HepG2 (cell line): Measurements from ENCODE around the gene MND1. TPM values are rescaled to one million over a fixed set of nuclear protein-coding genes. Genes with fewer than 3 reads are reported as not detected.

ENCODE experiments used
- ATAC-seq: fragments of 200-7000 bp; cut with Tn5 transposase; 3 replicates; pipeline ENCODE4 v1.9.1; 2020; ENCODE audit warnings: mild to moderate bottlenecking, moderate library complexity
- BruUV-seq: library from RNA; stranded (reverse); fragments of 400-500 nt; replicated peaks from 2 replicates; lab custom pipeline; 2021; lab: Mats Ljungman, UMichigan
- CTCF ChIA-PET: fragments of 300-600 bp; formaldehyde crosslinking; extraction: SDS; loops from one replicate; lab custom pipeline; 2021; ENCODE audit warnings: low total read pairs, inconsistent platforms, low intra/inter-chr PET ratio; lab: Yijun Ruan, JAX
- POLR2A ChIA-PET: fragments of 350-600 bp; sonication (Branson Sonifier 250); formaldehyde crosslinking; loops from one replicate; lab custom pipeline; 2020; ENCODE audit warnings: antibody characterized with exemption, inconsistent platforms; lab: Yijun Ruan, JAX
- DNase-seq: peaks from one replicate; pipeline ENCODE4 v3.0.0-alpha.2; 2015; ENCODE audit warnings: low spot score
- FAIRE-seq: peaks from 3 replicates; lab custom pipeline; 2011; peaks lifted over from hg19 to GRCh38; lab: Jason Lieb, UNC
- H2AFZ ChIP-seq: one replicate; pipeline ENCODE4 v1.6.1; 2011; ENCODE audit warnings: low read length, inconsistent platforms
- H3K27ac ChIP-seq: fragments of 300-600 bp; 3 replicates; pipeline ENCODE4 v1.8.0; 2011; ENCODE audit warnings: mixed run types, mild to moderate bottlenecking, mixed read lengths, low read length, inconsistent platforms; ENCODE audit not compliant: insufficient read depth; ENCODE audit errors: extremely low read length
- H3K27me3 ChIP-seq, 2 experiments: fragments of 200-600 bp in 1 of 2; 2 replicates in 1 of 2; 3 replicates in 1 of 2; pipeline versions ENCODE4 v1.6.0 to v1.8.0; 2011; ENCODE audit warnings: low read length in 2 of 2, mild to moderate bottlenecking in 2 of 2, moderate library complexity in 2 of 2, inconsistent platforms in 1 of 2; ENCODE audit not compliant: insufficient read depth in 2 of 2, control insufficient read depth in 1 of 2
- H3K36me3 ChIP-seq, 2 experiments: fragments of 200-600 bp in 1 of 2; replicated peaks in 1 of 2; 2 replicates in 1 of 2; 3 replicates in 1 of 2; pipeline versions ENCODE4 v1.5.1 to v1.8.0; 2011; ENCODE audit warnings: low read length in 2 of 2, inconsistent platforms in 1 of 2; ENCODE audit not compliant: insufficient read depth in 2 of 2, control insufficient read depth in 1 of 2
- H3K4me1 ChIP-seq: 2 replicates; pipeline ENCODE4 v1.5.1; 2012; ENCODE audit warnings: low read length, inconsistent platforms; ENCODE audit not compliant: insufficient read depth
- H3K4me2 ChIP-seq: 2 replicates; pipeline ENCODE4 v1.6.0; 2011; ENCODE audit warnings: low read depth, low read length, inconsistent platforms
- H3K4me3 ChIP-seq, 3 experiments: fragments of 200-600 bp in 1 of 3; sonication (generic), shearing (Covaris generic) in 1 of 3; replicated peaks in 1 of 3; 2 replicates each; pipeline ENCODE4 v1.5.1; 2011 to 2016; ENCODE audit warnings: low read length in 3 of 3, inconsistent platforms in 2 of 3, low read depth in 2 of 3, mild to moderate bottlenecking in 2 of 3, control low read depth in 1 of 3, mixed read lengths in 1 of 3; ENCODE audit not compliant: insufficient read depth in 1 of 3
- H3K79me2 ChIP-seq: one replicate; pipeline ENCODE4 v1.6.1; 2011; ENCODE audit warnings: low read length, inconsistent platforms; ENCODE audit not compliant: insufficient read depth
- H3K9ac ChIP-seq: 2 replicates; pipeline ENCODE4 v1.6.0; 2011; ENCODE audit warnings: mild to moderate bottlenecking, low read depth, low read length, inconsistent platforms; ENCODE audit not compliant: insufficient read depth
- H3K9me3 ChIP-seq: 2 replicates; pipeline ENCODE4 v1.5.1; 2012; ENCODE audit warnings: mild to moderate bottlenecking, low read length
- H4K20me1 ChIP-seq: 2 replicates; pipeline ENCODE4 v1.6.0; 2011; ENCODE audit warnings: inconsistent platforms, mild to moderate bottlenecking, low read length, moderate library complexity; ENCODE audit not compliant: insufficient read depth
- CBX1 ChIP-seq: IDR thresholded peaks from one replicate; pipeline ENCODE4 v1.6.1; 2016; ENCODE audit warnings: antibody characterized with exemption, low read depth
- CCDC6 ChIP-seq: sonication (generic); formaldehyde crosslinking; IDR thresholded peaks from 2 replicates; pipeline ENCODE4 v1.8.1; 2022; ENCODE audit warnings: mild to moderate bottlenecking, missing genetic modification reagents, moderate library complexity
- CENPX ChIP-seq: sonication (generic); formaldehyde crosslinking; IDR thresholded peaks from 2 replicates; pipeline ENCODE4 v1.9.0; 2021; ENCODE audit warnings: mild to moderate bottlenecking, missing genetic modification reagents, moderate library complexity
- HDAC2 ChIP-seq: sonication (generic); formaldehyde crosslinking; IDR thresholded peaks from 2 replicates; pipeline ENCODE4 v1.4.0; 2020; ENCODE audit warnings: missing genetic modification reagents
- ISX ChIP-seq: sonication (generic); formaldehyde crosslinking; conservative IDR thresholded peaks from 2 replicates; pipeline ENCODE4 v1.5.0; 2020; ENCODE audit warnings: missing genetic modification reagents
- JUN ChIP-seq: sonication (generic); formaldehyde crosslinking; IDR thresholded peaks from 2 replicates; pipeline ENCODE4 v1.4.0; 2020; ENCODE audit warnings: mild to moderate bottlenecking, missing genetic modification reagents
- POLR2AphosphoS2 ChIP-seq: IDR thresholded peaks from 2 replicates; pipeline ENCODE4 v1.6.1; 2011; ENCODE audit warnings: low read depth, low read length, improper control_type of control experiment
- TARDBP ChIP-seq: sonication (generic); formaldehyde crosslinking; IDR thresholded peaks from 2 replicates; pipeline ENCODE4 v1.8.0; 2022; ENCODE audit warnings: mild to moderate bottlenecking, missing genetic modification reagents
- TEF ChIP-seq: sonication (generic); formaldehyde crosslinking; IDR thresholded peaks from 2 replicates; pipeline ENCODE4 v1.5.0; 2020; ENCODE audit warnings: missing genetic modification reagents
- ZNF230 ChIP-seq: sonication (generic); formaldehyde crosslinking; IDR thresholded peaks from 2 replicates; pipeline ENCODE4 v1.4.0; 2020; ENCODE audit warnings: mild to moderate bottlenecking, missing genetic modification reagents
- ZNF484 ChIP-seq: sonication (generic); formaldehyde crosslinking; IDR thresholded peaks from 2 replicates; pipeline ENCODE4 v1.5.1; 2020; ENCODE audit warnings: mild to moderate bottlenecking, low read depth, missing genetic modification reagents, borderline replicate concordance
- ZNF639 ChIP-seq: conservative IDR thresholded peaks from 2 replicates; pipeline ENCODE4 v1.6.1; 2018; ENCODE audit warnings: missing genetic modification reagents
- ZNF766 ChIP-seq: sonication (generic); formaldehyde crosslinking; IDR thresholded peaks from 2 replicates; pipeline ENCODE4 v1.5.0; 2020; ENCODE audit warnings: missing genetic modification reagents, borderline replicate concordance
- ZNF773 ChIP-seq: sonication (generic); formaldehyde crosslinking; IDR thresholded peaks from 2 replicates; pipeline ENCODE4 v1.4.0; 2020; ENCODE audit warnings: missing genetic modification reagents, borderline replicate concordance
- ZNF780A ChIP-seq: sonication (generic); formaldehyde crosslinking; IDR thresholded peaks from 2 replicates; pipeline ENCODE4 v1.8.0; 2022; ENCODE audit warnings: mild to moderate bottlenecking, missing genetic modification reagents, moderate library complexity
- WGBS: methylation state at CpG from one replicate; pipeline ENCODE4 v1.1.6; 2017; ENCODE audit warnings: low lambda C conversion rate; 5-methylcytosine and 5-hydroxymethylcytosine counted together
- in situ Hi-C: cut with HindIII; loops from 2 replicates; pipeline ENCODE4 v1.10.0; 2017; ENCODE audit warnings: low pct_unique_long_range_greater_than_20kb; ENCODE audit not compliant: extremely low pct_ligation_motif_present
- intact Hi-C: fragments of 100-400 bp; cut with micrococcal nuclease; formaldehyde crosslinking; loops from one replicate; pipeline ENCODE4 v1.10.0; 2022; ENCODE audit not compliant: unreplicated experiment
- polyA plus RNA-seq, 8 experiments: library from polyadenylated mRNA; depleted of rRNA in 3 of 8; stranded (reverse) in 7 of 8; unstranded in 1 of 8; fragments of >200 nt; fragmentation: Illumina TruSeq in 4 of 8; extraction: Trizol in 4 of 8; gene quantifications; 2 replicates each; pipeline versions ENCODE4 v1.2.1 to v1.2.3, GENCODE V29; 2011 to 2016; ENCODE audit warnings: low read depth in 4 of 8, missing spikeins in 1 of 8, mixed read lengths in 1 of 8; ENCODE audit not compliant: insufficient read depth in 1 of 8
- total RNA-seq, 5 experiments: library from RNA; depleted of rRNA; stranded (reverse); fragments of >200 nt; fragmentation: Illumina TruSeq; extraction: Trizol; gene quantifications; 2 replicates each; pipeline ENCODE4 v1.2.3, GENCODE V29; 2016; ENCODE audit warnings: low read depth in 1 of 5

The MND1 gene
- total and polyA plus RNA-seq, 2 of the 13 experiments (the other 11 are each of a cell fraction or from before 2014, with no cell fraction given), result 4.8 to 30.7 TPM

DNA sequence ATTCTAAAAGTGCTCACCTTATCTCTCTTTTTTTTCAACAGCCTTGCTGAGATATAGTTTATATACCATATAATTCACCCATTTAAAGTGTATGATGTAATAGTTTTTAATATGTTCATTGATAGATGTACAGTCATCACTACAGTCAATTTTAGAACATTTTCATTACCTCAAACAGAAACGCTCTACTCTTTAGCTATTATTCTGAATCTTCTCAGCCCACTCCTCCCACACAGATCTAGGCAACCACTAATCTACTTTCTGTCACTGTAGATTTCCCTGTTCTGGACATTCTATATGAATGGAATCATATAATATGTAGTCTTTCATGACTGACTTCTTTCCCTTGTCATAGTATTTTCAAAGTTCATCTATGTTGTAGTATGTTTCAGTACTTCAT is 22.6 kb downstream of the MND1 start:
- Histone ChIP-seq H3K27ac (no peak overlapping the region), H2AFZ (no peak overlapping the region), H3K27me3 (no peaks in the 10 kb centered on the region), H3K9me3 (no peaks in the 10 kb centered on the region), H3K36me3 (peaks cover 1 to 8% of the 10 kb centered on the region in 2 experiments), H3K9ac (no peak overlapping the region), H3K4me3 (no peak overlapping the region), H3K4me1 (no peaks in the 10 kb centered on the region), H3K79me2 (no peaks in the 10 kb centered on the region), H3K4me2 (no peak overlapping the region), H4K20me1 (no peaks in the 10 kb centered on the region)
- ATAC-seq (no peak), DNase-seq (no peak), FAIRE-seq (no peak)
- no TSS peak for BruUV-seq
- CTCF ChIA-PET, result no interaction called here
- POLR2A ChIA-PET, result no interaction called here
- WGBS, result 100% methylated on average over 1 of the region's 1 CpG
- intact Hi-C loops, result no loop called here
- no peak for TF ChIP-seq ZNF773 (CRISPR knock-in tag)
- TF ChIP-seq HDAC2 (CRISPR knock-in tag), result no peak
- no peak for TF ChIP-seq CENPX (CRISPR knock-in tag)
- TF ChIP-seq POLR2AphosphoS2, result no peak
- no peak for TF ChIP-seq CBX1
- TF ChIP-seq TEF, result no peak
- TF ChIP-seq JUN (CRISPR knock-in tag), result no peak
- no peak for TF ChIP-seq ZNF766 (CRISPR knock-in tag)
- TF ChIP-seq ISX (CRISPR knock-in tag), result no peak
- no peak for TF ChIP-seq CCDC6 (CRISPR knock-in tag)
- no peak for TF ChIP-seq ZNF484 (CRISPR knock-in tag)
- TF ChIP-seq ZNF639 (CRISPR knock-in tag), result no peak
- TF ChIP-seq ZNF780A, result no peak
- TF ChIP-seq TARDBP (CRISPR knock-in tag), result no peak
- no peak for TF ChIP-seq ZNF230 (CRISPR knock-in tag)
- in situ Hi-C loops, result no loop called here
